ENCODE data around the gene KCNH3.

The KCNH3 gene

DNA sequence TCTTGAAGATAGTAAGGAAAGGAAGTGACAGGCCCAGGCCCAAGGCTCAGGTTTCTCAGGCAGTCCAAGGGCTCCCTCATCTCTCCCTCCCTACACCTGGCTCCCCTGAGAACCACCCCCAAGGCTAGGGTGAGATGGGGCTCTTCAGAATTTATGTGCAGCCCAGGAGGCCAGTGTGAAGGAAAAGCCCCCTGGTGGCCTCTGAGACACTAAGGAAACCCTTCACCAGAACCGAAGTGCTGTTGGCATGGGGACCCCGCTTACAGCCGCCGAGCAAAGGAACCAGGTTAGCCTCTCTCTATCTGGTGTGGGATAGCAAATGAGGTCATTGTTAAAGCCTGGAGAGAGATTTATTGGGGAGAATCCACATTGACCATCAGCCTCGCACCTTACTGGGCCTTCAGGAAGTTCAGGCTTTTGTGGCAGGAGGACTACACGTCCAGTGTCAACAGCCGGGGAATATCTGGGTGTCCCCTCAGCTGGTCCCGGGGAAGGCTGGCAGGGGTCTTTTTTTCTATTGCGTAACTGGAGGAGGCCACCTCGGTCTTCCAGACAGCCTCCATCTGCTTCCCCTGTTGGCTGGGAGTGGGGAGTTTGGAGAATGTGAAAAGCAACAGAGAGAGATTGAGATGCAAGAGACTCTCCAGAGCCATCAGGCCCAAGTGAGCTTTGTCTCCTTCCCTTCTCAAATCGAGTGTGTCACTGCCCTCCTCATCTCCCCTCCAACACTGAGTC lies 48.5 kb downstream of the KCNH3 start:
- no peak overlapping the region for H3K4me3 ChIP-seq (ENCODE audit: low read depth, low read length)
- no peak for DNase-seq (ENCODE audit: low read depth)
- TF ChIP-seq, protein P1, sequence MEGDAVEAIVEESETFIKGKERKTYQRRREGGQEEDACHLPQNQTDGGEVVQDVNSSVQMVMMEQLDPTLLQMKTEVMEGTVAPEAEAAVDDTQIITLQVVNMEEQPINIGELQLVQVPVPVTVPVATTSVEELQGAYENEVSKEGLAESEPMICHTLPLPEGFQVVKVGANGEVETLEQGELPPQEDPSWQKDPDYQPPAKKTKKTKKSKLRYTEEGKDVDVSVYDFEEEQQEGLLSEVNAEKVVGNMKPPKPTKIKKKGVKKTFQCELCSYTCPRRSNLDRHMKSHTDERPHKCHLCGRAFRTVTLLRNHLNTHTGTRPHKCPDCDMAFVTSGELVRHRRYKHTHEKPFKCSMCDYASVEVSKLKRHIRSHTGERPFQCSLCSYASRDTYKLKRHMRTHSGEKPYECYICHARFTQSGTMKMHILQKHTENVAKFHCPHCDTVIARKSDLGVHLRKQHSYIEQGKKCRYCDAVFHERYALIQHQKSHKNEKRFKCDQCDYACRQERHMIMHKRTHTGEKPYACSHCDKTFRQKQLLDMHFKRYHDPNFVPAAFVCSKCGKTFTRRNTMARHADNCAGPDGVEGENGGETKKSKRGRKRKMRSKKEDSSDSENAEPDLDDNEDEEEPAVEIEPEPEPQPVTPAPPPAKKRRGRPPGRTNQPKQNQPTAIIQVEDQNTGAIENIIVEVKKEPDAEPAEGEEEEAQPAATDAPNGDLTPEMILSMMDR (IDR thresholded peaks at IDR 0.05; ENCODE audit: low read depth, low read length, missing control alignments), result no peak

DNA sequence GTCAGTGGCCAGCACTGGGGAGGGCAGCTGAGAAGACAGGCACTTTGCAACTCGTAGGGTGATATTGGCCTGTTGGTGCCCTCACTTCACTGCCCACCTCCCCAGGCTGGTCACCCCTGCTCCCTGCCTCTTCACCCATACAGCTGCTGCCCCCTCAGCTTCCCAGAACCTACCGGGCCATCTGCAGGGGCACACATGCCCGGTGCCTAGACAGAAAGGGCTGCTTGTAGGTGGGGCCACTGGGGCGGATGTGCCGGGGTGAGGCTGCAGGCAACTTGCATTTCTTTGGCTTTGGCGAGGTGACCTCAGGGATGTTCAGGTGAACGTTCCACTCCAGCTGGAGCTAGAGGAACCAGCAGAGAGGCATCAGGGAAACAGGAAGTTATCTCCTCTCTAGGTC lies 49.5 kb downstream of the KCNH3 start:
- H3K4me3 ChIP-seq (ENCODE audit: low read depth, low read length), result no peak overlapping the region
- DNase-seq (ENCODE audit: low read depth), result no peak
- TF ChIP-seq, protein P1 (IDR thresholded peaks at IDR 0.05; ENCODE audit: low read depth, low read length, missing control alignments), result no peak

DNA sequence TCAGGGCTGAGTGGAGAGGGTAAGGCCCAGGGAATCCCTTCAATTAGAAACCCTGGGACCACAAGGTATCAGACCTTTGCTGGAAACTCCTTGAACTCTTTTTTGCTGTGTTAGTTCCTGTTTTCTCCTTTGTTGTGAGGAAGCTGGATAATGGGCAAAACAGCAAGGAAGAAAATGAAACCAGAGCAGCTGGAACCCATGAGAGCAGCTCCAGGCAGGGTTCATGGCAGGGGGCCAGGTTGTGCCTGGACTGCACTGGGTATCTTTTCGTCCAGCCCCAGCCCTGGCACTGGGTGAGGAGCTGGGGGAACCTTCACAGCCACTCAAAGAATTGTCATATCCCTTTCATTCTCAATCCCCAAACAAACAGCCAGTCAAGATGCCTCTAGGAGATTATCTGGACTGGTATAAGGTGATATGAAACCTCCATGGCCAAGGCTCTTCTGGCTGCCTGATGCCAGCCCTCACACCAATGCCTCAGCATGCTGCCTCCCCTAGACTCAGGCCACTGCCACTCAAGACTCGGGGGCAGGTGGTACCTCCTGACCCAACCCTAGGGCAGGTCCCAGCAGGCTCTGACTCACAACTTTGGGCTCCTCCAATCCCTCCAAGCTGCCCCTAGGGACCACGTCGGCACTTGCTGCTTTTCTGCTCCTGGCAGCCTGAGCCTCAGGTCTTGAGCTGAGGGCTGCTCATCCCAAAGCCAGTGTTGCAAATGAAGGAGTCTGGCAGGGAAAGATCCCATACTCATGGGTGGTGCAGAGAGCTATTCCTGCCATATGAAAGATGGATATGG lies 50.1 kb downstream of the KCNH3 start:
- no peak for DNase-seq (ENCODE audit: low read depth)
- TF ChIP-seq, protein P1 (IDR thresholded peaks at IDR 0.05; ENCODE audit: low read depth, low read length, missing control alignments), result no peak

DNA sequence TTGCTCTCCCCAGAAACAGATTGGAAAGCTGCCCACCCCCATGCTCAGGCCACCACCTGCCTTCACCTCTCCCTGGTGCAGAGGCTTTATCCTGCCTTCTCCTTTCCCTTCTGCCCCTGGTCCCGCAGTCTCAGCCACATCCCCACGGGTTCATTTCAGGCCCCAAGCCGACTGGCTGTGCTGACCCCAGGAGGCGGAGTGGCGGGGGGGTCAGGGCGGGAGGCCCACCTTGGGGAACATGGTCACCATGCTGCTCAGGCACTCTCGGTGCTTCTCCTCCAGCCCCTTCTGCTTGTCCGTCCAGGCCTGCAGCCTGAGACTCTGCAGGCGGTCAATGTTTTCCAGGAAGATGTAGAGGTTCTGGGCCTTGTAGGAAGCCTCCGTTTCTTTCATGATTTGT lies 59.7 kb downstream of the KCNH3 start:
- H3K4me3 ChIP-seq (ENCODE audit: low read depth, low read length), result no peak overlapping the region
- no peak for DNase-seq (ENCODE audit: low read depth)
- TF ChIP-seq, protein P1 (IDR thresholded peaks at IDR 0.05; ENCODE audit: low read depth, low read length, missing control alignments), result no peak

More for the DNA sequence above, 50.1 kb downstream of the KCNH3 start:
- no peak overlapping the region for H3K4me3 ChIP-seq (ENCODE audit: low read depth, low read length)

DNA sequence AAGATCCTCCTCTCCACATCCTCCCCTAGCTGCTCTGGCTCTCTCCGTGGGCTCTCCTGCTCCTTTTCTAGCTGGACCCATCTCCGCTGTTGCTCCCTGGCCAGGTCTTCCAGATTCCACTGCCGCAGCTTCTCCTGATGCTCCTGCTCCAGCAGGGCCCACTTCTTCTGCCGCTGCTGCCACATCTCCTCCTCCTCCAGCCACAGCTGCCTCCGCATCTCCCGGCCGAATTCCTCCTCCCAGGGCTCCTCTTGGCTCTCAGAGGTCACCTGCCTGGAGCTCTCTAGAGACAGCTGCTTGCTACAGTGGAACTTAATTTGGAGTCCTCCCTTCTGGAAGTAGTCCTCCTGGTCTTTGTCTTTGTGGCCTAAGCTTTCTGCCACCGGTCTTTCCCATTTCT lies 61.1 kb downstream of the KCNH3 start:
- TF ChIP-seq, protein P1 (IDR thresholded peaks at IDR 0.05; ENCODE audit: low read depth, low read length, missing control alignments), result no peak
- H3K4me3 ChIP-seq (ENCODE audit: low read depth, low read length), result no peak overlapping the region
- DNase-seq (ENCODE audit: low read depth), result no peak

DNA sequence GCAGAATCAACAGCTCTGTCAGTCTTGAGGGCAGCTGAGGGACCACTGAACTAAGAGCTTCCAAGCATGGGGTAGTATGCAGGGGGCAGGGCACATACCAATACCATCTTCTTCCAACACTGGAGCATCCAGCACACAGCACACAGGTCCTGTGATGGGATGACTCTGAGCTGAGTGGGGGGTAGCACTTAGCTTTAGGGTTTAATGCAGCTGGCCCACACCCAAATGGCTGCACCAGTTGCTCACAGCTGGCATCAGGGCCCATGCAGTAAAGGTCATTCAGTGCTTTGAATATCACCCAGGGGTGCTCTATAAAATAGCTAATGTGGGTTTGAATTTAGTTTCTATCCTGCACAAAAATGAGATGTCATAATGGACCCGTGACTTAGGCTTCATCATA lies 64.9 kb downstream of the KCNH3 start:
- TF ChIP-seq, protein P1 (IDR thresholded peaks at IDR 0.05; ENCODE audit: low read depth, low read length, missing control alignments), result no peak
- no peak for DNase-seq (ENCODE audit: low read depth)

More for the DNA sequence above, 64.9 kb downstream of the KCNH3 start:
- H3K4me3 ChIP-seq (ENCODE audit: low read depth, low read length), result no peak overlapping the region

Measured in GM12864 (cell line).